K562 (cell line): Measurements from ENCODE around the gene AGFG2. TPM values are rescaled to one million over a fixed set of nuclear protein-coding genes. Genes with fewer than 3 reads are reported as not detected.

ENCODE experiments used
- ARID1B ChIP-seq: fragments of 450-650 bp; IDR thresholded peaks from 2 replicates; pipeline ENCODE4 v1.6.1; 2016; ENCODE audit warnings: antibody characterized with exemption, mild to moderate bottlenecking, inconsistent platforms
- ARID3A ChIP-seq: IDR thresholded peaks from 2 replicates; pipeline ENCODE4 v1.6.1; 2012; ENCODE audit warnings: low read depth, low read length, improper control_type of control experiment, borderline replicate concordance
- ATF1 ChIP-seq, 2 experiments: fragments of 450-650 bp in 1 of 2; IDR thresholded peaks; 2 replicates each; pipeline ENCODE4 v1.6.1; 2016; ENCODE audit warnings: missing compliant biosample characterization in 1 of 2, missing genetic modification characterization in 1 of 2
- CC2D1A ChIP-seq: fragments of 450-650 bp; IDR thresholded peaks from 2 replicates; pipeline ENCODE4 v1.6.1; 2017; ENCODE audit warnings: mild to moderate bottlenecking
- DACH1 ChIP-seq: fragments of 450-650 bp; IDR thresholded peaks from 2 replicates; pipeline ENCODE4 v1.6.1; 2018; ENCODE audit not compliant: partially characterized antibody
- E2F6 ChIP-seq, 2 experiments: IDR thresholded peaks; 2 replicates each; pipeline ENCODE4 v1.6.1; 2011; ENCODE audit warnings: borderline replicate concordance in 1 of 2, control low read depth in 1 of 2, low read depth in 1 of 2, low read length in 1 of 2, mild to moderate bottlenecking in 1 of 2, mixed read lengths in 1 of 2, moderate library complexity in 1 of 2; ENCODE audit not compliant: insufficient read depth in 1 of 2, insufficient read length in 1 of 2, poor library complexity in 1 of 2, severe bottlenecking in 1 of 2; ENCODE audit errors: extremely low read depth in 1 of 2
- FOXK2 ChIP-seq, 2 experiments: fragments of 450-650 bp; IDR thresholded peaks in 1 of 2; conservative IDR thresholded peaks in 1 of 2; 2 replicates each; pipeline ENCODE4 v1.6.1; 2016; ENCODE audit warnings: low read depth in 2 of 2, mild to moderate bottlenecking in 1 of 2
- KLF1 ChIP-seq: fragments of 450-650 bp; IDR thresholded peaks from 2 replicates; pipeline ENCODE4 v1.6.1; 2016; ENCODE audit warnings: missing genetic modification characterization, missing compliant biosample characterization
- MGA ChIP-seq: fragments of 450-650 bp; IDR thresholded peaks from 2 replicates; pipeline ENCODE4 v1.6.1; 2016; ENCODE audit warnings: mild to moderate bottlenecking, moderate library complexity
- NFIC ChIP-seq: fragments of 450-650 bp; IDR thresholded peaks from 2 replicates; pipeline ENCODE4 v1.6.1; 2017; ENCODE audit warnings: mild to moderate bottlenecking, inconsistent platforms
- SREBF2 ChIP-seq: sonication (generic); formaldehyde crosslinking; IDR thresholded peaks from 2 replicates; pipeline ENCODE4 v1.4.0; 2020; ENCODE audit warnings: mild to moderate bottlenecking, missing genetic modification reagents
- ZNF174 ChIP-seq: fragments of 250-450 bp; sonication (Bioruptor Pico); IDR thresholded peaks from 2 replicates; pipeline ENCODE4 v1.4.0; 2020; ENCODE audit warnings: mild to moderate bottlenecking
- polyA plus RNA-seq, 8 experiments: library from polyadenylated mRNA; depleted of rRNA in 4 of 8; stranded (reverse) in 5 of 8; unstranded in 3 of 8; fragments of >200 nt; fragmentation: Nextera tagmentation in 2 of 8; fragmentation: Illumina TruSeq in 1 of 8; extraction: Ambion mirVana in 2 of 8; extraction: Trizol in 1 of 8; gene quantifications; 2 replicates each; pipeline versions ENCODE4 v1.2.1 to v1.2.3, GENCODE V29; 2011 to 2014; ENCODE audit warnings: inconsistent platforms in 1 of 8, missing spikeins in 1 of 8
- total RNA-seq, 7 experiments: library from RNA; depleted of rRNA in 6 of 7; stranded (reverse); fragments of >200 nt in 6 of 7; fragmentation: Illumina TruSeq in 2 of 7; extraction: Trizol in 2 of 7; gene quantifications; 2 replicates each; pipeline versions ENCODE4 v1.2.1 to v1.2.3, GENCODE V29; 2011 to 2021; ENCODE audit warnings: low replicate concordance in 1 of 7

The AGFG2 gene
- total and polyA plus RNA-seq, 9 of the 15 experiments (the other 6 are each of a cell fraction or from before 2014, with no cell fraction given): 0.31 to 23.1 (median 6.5) TPM

DNA sequence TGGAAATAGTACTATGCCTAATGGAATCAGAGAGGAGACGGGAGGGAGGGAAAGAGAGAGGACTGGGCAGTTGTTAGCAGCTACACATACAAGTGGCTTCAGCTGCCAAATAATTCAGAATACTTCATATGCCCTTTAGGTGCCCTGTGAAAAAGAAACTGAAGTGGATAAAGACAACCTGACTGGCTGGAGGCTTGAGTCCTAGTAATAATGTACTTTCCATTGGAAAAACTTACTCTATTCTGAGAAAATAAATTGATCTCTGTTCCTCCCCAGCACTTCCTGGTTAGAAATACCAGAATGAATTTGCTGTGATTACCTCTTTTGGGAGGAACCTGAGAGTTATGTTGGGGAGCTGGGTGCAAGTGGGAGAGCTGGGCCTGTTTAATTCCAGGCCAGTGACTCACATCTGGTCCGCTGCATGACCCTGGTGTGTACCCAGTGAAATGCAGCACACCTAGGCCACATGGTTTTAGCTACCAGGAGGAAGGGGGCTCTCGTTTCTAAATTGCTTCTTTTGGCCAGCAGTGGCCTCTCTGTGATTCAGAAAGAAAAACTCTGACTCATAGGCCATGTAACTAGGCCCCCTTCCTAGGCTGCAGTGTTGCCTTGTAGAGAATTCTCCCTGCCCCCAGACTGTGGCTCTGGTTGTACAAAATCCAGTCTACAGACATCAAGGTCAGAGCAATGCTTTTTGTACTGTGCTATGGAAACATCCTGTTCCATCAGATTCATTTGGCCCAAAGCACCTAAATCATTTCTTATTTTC lies 6.5 kb downstream of the AGFG2 start (continued):
- no peak for TF ChIP-seq SREBF2 (CRISPR knock-in tag)
- no peak for TF ChIP-seq DACH1
- peak in 1 of 2 experiments; percentile 15 for TF ChIP-seq E2F6 (IDR thresholded peaks at IDR 0.05; ENCODE audit: borderline replicate concordance in 1 of 2, extremely low read depth in 1 of 2, insufficient read depth in 1 of 2, insufficient read length in 1 of 2, low read depth in 1 of 2, low read length in 1 of 2, poor library complexity in 1 of 2, severe bottlenecking in 1 of 2)
- no peak; a peak in 1 of 4 replicates for TF ChIP-seq FOXK2 (conservative IDR thresholded peaks at IDR 0.05 in 1 of 2, IDR thresholded peaks at IDR 0.05 in 1 of 2; ENCODE audit: low read depth in 2 of 2)
- TF ChIP-seq NFIC: no peak
- TF ChIP-seq ARID1B: peak; percentile 46
- TF ChIP-seq MGA: 0 out of 2 replicates have a peak, but pooled peaks have one; percentile 17
- no peak for TF ChIP-seq CC2D1A
- TF ChIP-seq KLF1 (tag): no peak
- no peak for TF ChIP-seq ZNF174
- TF ChIP-seq ATF1 (CRISPR knock-in tag; IDR thresholded peaks at IDR 0.05): no peak
- no peak for TF ChIP-seq ATF1 (tag; IDR thresholded peaks at IDR 0.05)
- no peak for TF ChIP-seq ARID3A
